Skeletal muscle tissue (tissue), 4 donors: ENCODE data around the gene LRRC19. TPM values are rescaled to one million over a fixed set of nuclear protein-coding genes. Genes with fewer than 3 reads are reported as not detected.

Experiments used
- H3K27ac ChIP-seq: one replicate; pipeline ENCODE4 v1.7.0; 2013; ENCODE audit warnings: mild to moderate bottlenecking, low read depth, low read length, inconsistent platforms
- H3K27me3 ChIP-seq, 3 donors: one replicate each; pipeline ENCODE4 v1.7.0; 2013; ENCODE audit warnings: low read length in 3 of 3; ENCODE audit not compliant: control insufficient read depth in 3 of 3, insufficient read depth in 3 of 3
- H3K36me3 ChIP-seq, 3 donors: one replicate each; pipeline ENCODE4 v1.7.0; 2013; ENCODE audit warnings: low read length in 3 of 3; ENCODE audit not compliant: control insufficient read depth in 3 of 3, insufficient read depth in 3 of 3
- H3K4me1 ChIP-seq, 3 donors: one replicate each; pipeline ENCODE4 v1.7.0; 2013; ENCODE audit warnings: low read length in 3 of 3, mild to moderate bottlenecking in 3 of 3; ENCODE audit not compliant: control insufficient read depth in 3 of 3, insufficient read depth in 3 of 3
- H3K4me3 ChIP-seq, 3 donors: one replicate each; pipeline ENCODE4 v1.7.0; 2013; ENCODE audit warnings: low read length in 3 of 3
- H3K9ac ChIP-seq, 3 donors: one replicate each; pipeline ENCODE4 v1.7.0; 2013; ENCODE audit warnings: low read length in 3 of 3, mild to moderate bottlenecking in 3 of 3, moderate library complexity in 2 of 3, low read depth in 1 of 3
- H3K9me3 ChIP-seq, 3 donors: one replicate each; pipeline ENCODE4 v1.7.0; 2013; ENCODE audit warnings: low read length in 3 of 3; ENCODE audit not compliant: control insufficient read depth in 3 of 3
- total RNA-seq: library from RNA; depleted of rRNA; stranded (reverse); fragments of >200 nt; gene quantifications from one replicate; pipeline ENCODE4 v1.2.3, GENCODE V29; 2014
- donor health status: Osteomylitis.

The LRRC19 gene
- total RNA-seq = not detected

- Histone ChIP-seq H3K4me3 (no peak within 1 kb of the TSS), H3K9ac (no peak within 1 kb of the TSS), H3K4me1 (no peaks in the 10 kb centered on the region), H3K27ac (no peak within 1 kb of the TSS), H3K27me3 (no peaks in the 10 kb centered on the region), H3K36me3 (no peaks in the 10 kb centered on the region), H3K9me3 (no peaks in the 10 kb centered on the region)
Observed at GRCh38 chr9:27005491-27005890, at the start of gene LRRC19. LRRC19 (minus strand) TSS chr9:27005672; CDS start chr9:26999694, 5,978 bp downstream.

DNA sequence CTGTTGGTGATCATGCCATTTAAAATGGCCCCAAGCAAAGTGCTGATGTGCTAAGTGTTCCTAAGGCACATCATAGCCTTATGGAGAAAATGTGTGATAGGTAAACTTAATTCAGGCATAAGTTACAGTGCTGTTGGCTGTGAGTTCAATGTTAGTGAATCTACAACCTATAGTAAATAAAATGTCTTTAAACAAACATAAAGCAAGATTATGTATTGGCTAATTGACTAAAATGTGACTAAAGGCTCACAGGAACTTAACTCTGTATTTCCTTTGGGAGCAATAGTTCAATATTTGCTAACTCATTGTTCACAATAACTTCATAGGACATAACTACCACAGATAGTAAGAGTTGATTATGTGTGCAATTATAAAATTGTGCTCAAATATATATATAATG, 49.4 kb upstream of the LRRC19 start:
- H3K36me3 ChIP-seq = no peaks in the 10 kb centered on the region
- H3K9ac ChIP-seq = no peak overlapping the region
- H3K27ac ChIP-seq = no peak overlapping the region
- no peaks in the 10 kb centered on the region for H3K9me3 ChIP-seq
- no peak overlapping the region for H3K4me3 ChIP-seq
- H3K4me1 ChIP-seq = no peaks in the 10 kb centered on the region
- no peaks in the 10 kb centered on the region for H3K27me3 ChIP-seq

DNA sequence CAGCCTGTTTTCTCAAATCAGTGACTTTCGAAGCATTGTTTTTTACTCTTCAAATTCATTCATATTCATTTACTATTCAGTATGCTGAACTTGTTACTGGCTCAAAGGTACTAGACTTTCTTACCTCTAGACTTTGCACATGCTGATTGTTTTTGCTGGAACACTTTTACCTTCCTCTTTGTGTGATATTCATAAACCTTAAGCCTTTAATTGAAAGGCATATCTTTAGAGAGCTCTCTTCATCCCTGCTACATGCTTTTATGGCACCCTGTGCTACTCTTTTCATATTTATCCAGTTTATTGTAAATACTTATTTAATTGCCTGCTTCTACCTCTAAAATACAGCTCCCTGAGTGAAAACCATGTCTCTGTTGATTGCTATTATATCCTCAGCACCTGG, 48.7 kb upstream of the LRRC19 start:
- Histone ChIP-seq H3K4me1 (no peaks in the 10 kb centered on the region), H3K9me3 (no peaks in the 10 kb centered on the region), H3K9ac (no peak overlapping the region), H3K27ac (no peak overlapping the region), H3K27me3 (no peaks in the 10 kb centered on the region), H3K4me3 (no peak overlapping the region), H3K36me3 (no peaks in the 10 kb centered on the region)

GRCh38 chr9:27053369-27054022, 48.0 kb upstream of the LRRC19 start:
- Histone ChIP-seq H3K27me3 (no peaks in the 10 kb centered on the region), H3K36me3 (peaks cover 0 to 4% (median 3%) of the 10 kb centered on the region in 3 donors)

DNA sequence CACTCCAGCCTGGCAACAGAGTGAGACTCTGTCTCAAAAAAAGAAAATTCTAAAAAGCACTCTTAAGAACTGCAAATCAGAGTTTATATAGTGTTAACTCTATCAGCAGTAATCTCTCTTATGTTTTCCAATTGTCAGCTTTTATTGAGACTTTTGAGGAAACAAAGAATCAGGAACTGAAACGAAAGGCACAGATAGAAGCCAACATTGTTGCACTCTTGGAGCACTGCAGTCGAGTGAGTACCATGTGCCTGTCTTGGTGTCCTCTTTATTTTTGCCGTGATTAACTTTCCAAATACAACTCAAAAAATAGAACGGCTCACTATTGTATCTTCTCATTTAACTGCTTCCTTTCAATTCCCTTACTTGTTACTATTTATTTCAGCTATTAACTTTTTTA, 41.7 kb upstream of the LRRC19 start:
- H3K27me3 ChIP-seq = no peaks in the 10 kb centered on the region
- no peak overlapping the region for H3K9ac ChIP-seq
- no peak overlapping the region for H3K27ac ChIP-seq
- H3K4me3 ChIP-seq = no peak overlapping the region
- no peaks in the 10 kb centered on the region for H3K4me1 ChIP-seq
- no peaks in the 10 kb centered on the region for H3K9me3 ChIP-seq
- peaks cover 5 to 10% (median 5%) of the 10 kb centered on the region in 3 donors for H3K36me3 ChIP-seq

More at GRCh38 chr9:27053369-27054022, 48.0 kb upstream of the LRRC19 start:
- Histone ChIP-seq H3K4me1 (no peaks in the 10 kb centered on the region), H3K9ac (no peak overlapping the region), H3K9me3 (no peaks in the 10 kb centered on the region), H3K4me3 (no peak overlapping the region), H3K27ac (no peak overlapping the region)

- no peaks in the 10 kb centered on the region for H3K9me3 ChIP-seq
- no peak overlapping the region for H3K4me3 ChIP-seq
- H3K9ac ChIP-seq = no peak overlapping the region
- H3K36me3 ChIP-seq = peaks cover 2 to 5% (median 4%) of the 10 kb centered on the region in 3 donors
- H3K27me3 ChIP-seq = no peaks in the 10 kb centered on the region
- no peak overlapping the region for H3K27ac ChIP-seq
- no peaks in the 10 kb centered on the region for H3K4me1 ChIP-seq
Observed at GRCh38 chr9:27043176-27043575, 37.7 kb upstream of the LRRC19 start.

DNA sequence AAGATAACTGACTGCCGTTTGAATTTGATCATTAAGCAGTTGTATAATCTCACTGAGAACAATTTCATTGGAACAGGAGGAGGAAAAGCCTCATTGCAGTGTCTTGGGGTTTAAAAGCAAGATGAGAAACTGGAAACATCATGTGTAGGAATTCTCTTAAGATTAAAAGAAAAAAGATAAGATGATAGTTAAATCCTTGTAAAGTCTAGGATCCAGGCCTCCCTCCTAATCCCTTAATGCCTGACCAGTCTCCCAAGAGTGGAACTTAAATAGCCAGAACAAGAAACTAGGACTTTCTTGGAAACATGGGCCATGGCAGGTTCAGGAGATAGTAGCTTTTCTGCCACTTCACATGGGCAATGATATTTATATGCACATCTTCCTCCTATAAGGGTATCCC, 37.0 kb upstream of the LRRC19 start:
- H3K4me3 ChIP-seq = no peak overlapping the region
- H3K9me3 ChIP-seq = no peaks in the 10 kb centered on the region
- no peaks in the 10 kb centered on the region for H3K4me1 ChIP-seq
- peaks cover 2 to 5% (median 4%) of the 10 kb centered on the region in 3 donors for H3K36me3 ChIP-seq
- H3K27ac ChIP-seq = no peak overlapping the region
- H3K9ac ChIP-seq = no peak overlapping the region
- no peaks in the 10 kb centered on the region for H3K27me3 ChIP-seq

DNA sequence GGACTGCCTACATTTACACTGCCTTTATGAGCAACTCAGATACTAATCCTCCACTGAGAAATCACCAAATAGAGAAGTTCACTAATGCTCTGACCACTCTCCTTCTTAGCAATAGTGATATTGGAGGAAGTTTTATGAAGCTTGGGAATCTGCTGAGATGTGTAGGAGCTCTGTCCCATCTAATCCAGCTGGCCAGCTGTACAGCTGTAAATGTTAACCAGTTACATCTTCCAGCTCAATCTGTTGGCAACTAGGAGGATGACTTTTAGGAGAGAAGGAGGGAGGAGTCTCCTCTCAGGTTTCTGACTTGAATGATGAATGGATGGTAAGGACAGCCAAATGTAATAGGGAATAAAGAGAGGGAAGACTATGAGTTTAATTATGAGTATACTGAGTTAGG, 36.3 kb upstream of the LRRC19 start:
- Histone ChIP-seq H3K4me1 (no peaks in the 10 kb centered on the region), H3K4me3 (no peak overlapping the region), H3K9ac (no peak overlapping the region), H3K27me3 (no peaks in the 10 kb centered on the region), H3K27ac (no peak overlapping the region), H3K36me3 (peaks cover 2 to 5% (median 4%) of the 10 kb centered on the region in 3 donors), H3K9me3 (no peaks in the 10 kb centered on the region)

DNA sequence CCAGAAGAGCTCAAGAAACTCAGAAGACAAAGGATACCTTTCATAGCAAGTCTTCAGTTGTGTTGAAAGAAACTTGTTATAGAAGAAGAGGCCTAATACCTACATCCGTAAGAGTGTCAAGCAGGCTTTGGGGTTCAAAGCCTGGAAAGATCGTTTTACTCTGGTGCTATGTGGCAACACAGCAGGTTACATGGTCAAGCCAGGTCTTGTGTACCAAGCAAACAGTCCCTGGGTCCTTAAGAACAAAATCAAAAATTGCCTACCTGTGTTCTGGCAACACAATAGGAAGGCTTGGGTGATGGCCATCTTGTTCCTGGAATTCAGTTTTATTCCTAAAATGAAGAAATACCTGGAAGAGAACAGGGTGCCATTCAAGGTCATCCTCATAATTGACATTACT, 32.0 kb upstream of the LRRC19 start:
- Histone ChIP-seq H3K9me3 (no peaks in the 10 kb centered on the region), H3K27ac (no peak overlapping the region), H3K4me1 (no peaks in the 10 kb centered on the region), H3K36me3 (no peaks in the 10 kb centered on the region), H3K4me3 (no peak overlapping the region), H3K27me3 (no peaks in the 10 kb centered on the region), H3K9ac (no peak overlapping the region)

DNA sequence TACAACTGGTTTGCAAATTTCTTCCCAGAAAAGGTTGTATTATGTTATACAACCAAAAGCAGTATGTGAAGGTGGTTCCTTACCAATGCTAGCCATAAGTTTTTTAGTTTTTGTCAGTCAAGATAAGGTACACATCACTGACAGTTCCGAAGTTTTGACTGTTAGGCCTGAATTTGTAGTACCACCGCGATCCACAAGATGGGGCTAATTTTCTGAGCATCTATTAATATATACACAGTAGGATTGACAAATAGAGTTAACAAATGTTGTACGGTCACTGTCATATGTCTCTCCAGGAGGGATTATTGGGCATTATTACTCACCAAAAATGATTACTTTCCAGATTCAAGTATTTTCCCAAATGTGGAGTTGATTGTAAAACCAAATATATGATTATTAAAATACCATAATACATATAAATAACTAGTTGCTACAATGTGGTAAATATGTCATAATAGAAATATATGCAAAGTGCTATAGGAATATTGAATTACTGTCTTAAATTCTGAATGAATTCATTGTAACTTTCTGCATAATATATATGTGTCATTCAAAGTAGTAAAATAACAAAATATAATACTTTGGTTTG, 28.4 kb upstream of the LRRC19 start:
- no peak overlapping the region for H3K9ac ChIP-seq
- H3K9me3 ChIP-seq = no peaks in the 10 kb centered on the region
- H3K27me3 ChIP-seq = no peaks in the 10 kb centered on the region
- no peak overlapping the region for H3K4me3 ChIP-seq
- no peaks in the 10 kb centered on the region for H3K36me3 ChIP-seq
- H3K27ac ChIP-seq = no peak overlapping the region
- no peaks in the 10 kb centered on the region for H3K4me1 ChIP-seq
